NCI-H128 (cell line): ENCODE results near the gene ZNF678.
"Not testable (repeated sequence)": the region's sequence is repeated elsewhere in the genome, so short reads cannot be mapped to it uniquely, and the experiment has no call there.

Experiments used
- DNase-seq: peaks from one replicate; lab custom pipeline; 2025; ENCODE audit not compliant: unreplicated experiment; lab: John Stamatoyannopoulos, UW

The ZNF678 gene

DNA sequence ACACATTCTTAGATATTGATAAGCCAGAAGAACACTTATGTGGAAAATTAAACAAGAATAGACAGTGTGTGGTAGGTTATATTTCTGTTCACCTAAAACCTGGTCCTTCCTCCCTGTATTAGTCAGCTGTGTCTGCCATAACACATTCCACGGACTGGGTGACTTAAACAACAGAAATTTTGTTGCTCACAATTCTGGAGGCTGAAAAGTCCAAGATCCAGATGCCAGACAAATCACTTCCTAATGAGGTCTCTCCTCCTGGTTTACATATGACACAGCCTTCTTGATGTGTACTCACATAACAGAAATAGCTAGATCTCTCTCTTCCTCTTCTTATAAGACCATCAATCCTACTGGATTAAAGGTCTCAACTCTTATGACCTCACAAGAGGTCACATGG lies 146.1 kb downstream of the ZNF678 start:
- no peak for DNase-seq

DNA sequence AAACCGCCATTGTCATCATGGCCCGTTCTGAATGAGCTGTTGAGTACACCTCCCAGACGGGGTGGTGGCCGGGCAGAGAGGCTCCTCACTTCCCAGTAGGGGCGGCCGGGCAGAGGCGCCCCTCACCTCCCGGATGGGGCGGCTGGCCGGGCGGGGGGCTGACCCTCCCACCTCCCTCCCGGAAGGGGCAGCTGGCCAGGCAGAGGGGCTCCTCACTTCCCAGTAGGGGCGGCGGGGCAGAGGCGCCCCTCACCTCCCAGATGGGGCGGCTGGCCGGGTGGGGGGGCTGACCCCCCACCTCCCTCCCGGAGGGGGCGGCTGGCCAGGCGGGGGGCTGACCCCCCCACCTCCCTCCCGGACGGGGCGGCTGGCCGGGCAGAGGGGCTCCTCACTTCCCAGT lies 147.1 kb downstream of the ZNF678 start:
- DNase-seq, result not testable (repeated sequence)

DNA sequence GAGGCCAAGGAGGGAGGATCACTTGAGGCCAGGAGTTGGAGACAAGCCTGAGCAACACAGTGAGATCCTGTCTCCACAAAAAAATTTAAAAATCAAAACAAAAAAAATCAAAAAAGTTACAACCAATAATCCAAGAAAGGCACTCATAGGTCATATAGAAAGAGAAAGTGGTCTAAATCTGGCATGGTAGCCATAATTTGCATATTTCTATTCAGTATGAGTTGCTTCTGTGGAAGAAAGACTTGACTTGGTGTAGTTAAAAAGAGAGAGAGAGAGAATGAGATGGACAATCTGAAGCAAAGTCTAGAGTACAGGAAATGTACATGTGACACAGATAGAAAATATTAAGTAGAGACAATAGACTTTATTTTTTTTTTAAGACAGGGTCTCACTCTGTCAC lies 149.3 kb downstream of the ZNF678 start:
- DNase-seq, result no peak

DNA sequence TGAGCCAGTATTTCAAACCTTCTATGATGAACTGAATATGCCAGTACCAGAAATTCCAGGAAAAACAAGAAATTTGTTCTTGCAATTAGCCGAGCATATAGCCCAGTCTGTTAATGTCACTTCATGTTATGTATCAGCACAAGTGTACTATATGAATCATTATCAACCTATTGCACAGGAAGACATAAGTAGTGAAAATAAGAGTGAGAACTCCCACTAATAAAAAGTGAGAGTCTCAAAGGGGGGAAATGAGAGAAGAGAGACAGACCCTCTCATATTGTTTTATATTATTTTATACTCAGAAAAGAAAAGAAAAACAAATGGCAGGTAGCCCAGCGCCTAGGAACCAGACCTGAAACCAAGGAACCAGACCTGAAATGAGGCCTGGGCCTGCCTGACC lies 155.6 kb downstream of the ZNF678 start:
- no peak for DNase-seq

GRCh38 chr1:227723474-227723873 lies 160.1 kb downstream of the ZNF678 start:
- no peak for DNase-seq

- no peak for DNase-seq
Measured at GRCh38 chr1:227725046-227725445, 161.7 kb downstream of the ZNF678 start.

DNA sequence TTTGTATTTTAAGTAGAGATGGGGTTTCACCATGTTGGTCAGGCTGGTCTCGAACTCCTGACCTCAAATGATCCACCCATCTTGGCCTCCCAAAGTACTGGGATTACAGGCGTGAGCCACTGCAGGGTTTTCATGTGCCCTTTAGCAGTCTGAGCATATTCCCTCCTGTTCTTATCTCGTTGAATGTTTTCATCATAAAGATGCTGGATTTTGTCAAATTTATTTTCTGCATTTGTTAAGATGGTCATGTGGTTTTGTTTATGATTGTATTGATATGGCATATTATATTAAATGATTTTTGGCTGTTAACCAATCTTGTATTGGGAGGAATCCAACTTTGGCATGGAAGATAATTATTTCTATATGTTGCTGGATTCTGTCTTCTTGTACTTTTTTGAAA lies 163.0 kb downstream of the ZNF678 start:
- no peak for DNase-seq
